Measurements from ENCODE around the gene DENND5A. TPM values are rescaled to one million over a fixed set of nuclear protein-coding genes. Genes with fewer than 3 reads are reported as not detected.

Gene DENND5A
- 130 and 149 TPM in 2 replicates for total RNA-seq

- peak; percentile 68 to 92 for DNase-seq (ENCODE audit: low read depth in 2 of 2)
Measured at GRCh38 chr11:9265211-9266131, at the start of gene DENND5A. Gene DENND5A (minus strand): TSS chr11:9265350. CDS start chr11:9265069, 281 bp downstream.

DNA sequence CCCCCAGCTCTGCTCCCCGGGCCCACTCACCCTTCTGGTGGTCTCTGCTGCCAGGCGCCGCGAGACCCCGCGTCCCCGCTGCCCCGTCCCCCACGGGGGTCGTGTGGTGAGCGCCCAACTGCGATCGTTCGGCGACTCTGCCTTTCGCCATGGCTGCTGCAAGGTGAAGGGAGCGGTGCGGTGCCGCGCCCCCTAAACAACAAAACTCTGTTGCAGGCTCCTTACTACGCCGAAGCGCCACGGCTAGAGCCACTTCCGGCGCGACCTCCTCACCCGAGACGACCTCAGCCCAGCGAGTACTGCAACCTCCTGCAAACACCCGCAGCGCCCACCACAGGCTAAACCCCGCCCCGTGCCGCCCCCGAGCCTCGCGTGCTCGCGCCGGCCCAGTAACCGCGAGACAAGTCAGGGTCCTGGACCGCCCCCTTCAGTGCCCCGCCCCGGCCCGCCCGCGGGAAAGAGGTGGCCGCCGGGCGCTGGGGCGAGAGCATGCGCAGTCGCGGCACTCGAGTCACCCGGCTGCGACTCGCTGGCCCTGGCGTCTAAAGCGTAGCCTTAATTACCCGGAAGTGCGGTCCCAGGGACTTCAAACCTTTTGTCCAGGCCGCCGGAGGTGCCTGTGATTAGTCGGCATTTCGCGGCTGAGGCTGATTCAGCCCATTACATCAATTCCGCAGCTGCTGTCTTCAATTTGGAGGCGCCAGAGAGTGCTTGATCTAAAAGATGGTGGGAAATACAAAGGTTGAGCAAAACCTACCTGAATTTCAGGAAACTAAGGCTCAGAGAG lies 49.3 kb upstream of the DENND5A start, which contains the start of gene TMEM41B:
TSS of gene TMEM41B (minus strand) at position 303 of the 787 bp plus-strand sequence. CDS start at position 151, 152 bp downstream.
- DNase-seq (ENCODE audit: low read depth in 2 of 2), result peak; percentile 93 to 98

DNA sequence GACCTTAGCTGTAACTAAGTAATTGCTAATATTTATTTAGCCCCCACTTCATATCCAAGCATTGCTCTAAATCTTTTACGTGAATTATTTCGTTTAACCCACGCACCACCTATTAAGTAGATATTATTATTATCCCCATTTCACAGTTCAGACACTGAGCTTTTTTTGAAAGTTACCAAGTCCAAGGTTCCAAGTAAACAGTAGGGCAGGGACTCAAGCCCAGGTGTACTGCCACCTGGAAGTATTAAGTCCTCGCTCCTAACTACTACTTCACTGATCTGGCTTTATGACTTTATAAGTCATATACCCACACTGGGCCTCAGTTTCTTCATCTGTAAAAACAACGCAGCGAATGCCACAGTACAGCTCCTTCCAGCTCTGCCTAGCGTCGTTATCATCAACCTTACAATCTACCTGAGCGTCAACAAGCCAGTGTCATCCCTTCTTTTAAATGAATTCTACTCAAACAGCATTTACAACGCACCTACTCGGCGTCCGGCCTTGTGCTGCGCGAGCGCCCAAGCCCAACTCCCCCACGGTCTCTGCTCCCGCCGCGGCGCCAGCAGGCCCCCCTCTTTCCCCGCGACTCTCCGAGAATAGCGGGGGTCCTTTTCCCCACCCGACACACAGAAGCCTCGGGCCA lies 48.6 kb upstream of the DENND5A start:
- DNase-seq (ENCODE audit: low read depth in 2 of 2), result peak in 1 of 2 donors; percentile 43

GRCh38 chr11:9310485-9311090 lies 45.4 kb upstream of the DENND5A start:
- no peak for DNase-seq (ENCODE audit: low read depth in 2 of 2)

- DNase-seq (ENCODE audit: low read depth in 2 of 2), result no peak
Measured at GRCh38 chr11:9304178-9304577, 39.0 kb upstream of the DENND5A start.

- DNase-seq (ENCODE audit: low read depth in 2 of 2), result no peak
Measured at GRCh38 chr11:9302448-9302847, 37.3 kb upstream of the DENND5A start.

- no peak for DNase-seq (ENCODE audit: low read depth in 2 of 2)
Measured at GRCh38 chr11:9301720-9302119, 36.6 kb upstream of the DENND5A start.

- no peak for DNase-seq (ENCODE audit: low read depth in 2 of 2)
Measured at GRCh38 chr11:9293646-9294045, 28.5 kb upstream of the DENND5A start.

DNA sequence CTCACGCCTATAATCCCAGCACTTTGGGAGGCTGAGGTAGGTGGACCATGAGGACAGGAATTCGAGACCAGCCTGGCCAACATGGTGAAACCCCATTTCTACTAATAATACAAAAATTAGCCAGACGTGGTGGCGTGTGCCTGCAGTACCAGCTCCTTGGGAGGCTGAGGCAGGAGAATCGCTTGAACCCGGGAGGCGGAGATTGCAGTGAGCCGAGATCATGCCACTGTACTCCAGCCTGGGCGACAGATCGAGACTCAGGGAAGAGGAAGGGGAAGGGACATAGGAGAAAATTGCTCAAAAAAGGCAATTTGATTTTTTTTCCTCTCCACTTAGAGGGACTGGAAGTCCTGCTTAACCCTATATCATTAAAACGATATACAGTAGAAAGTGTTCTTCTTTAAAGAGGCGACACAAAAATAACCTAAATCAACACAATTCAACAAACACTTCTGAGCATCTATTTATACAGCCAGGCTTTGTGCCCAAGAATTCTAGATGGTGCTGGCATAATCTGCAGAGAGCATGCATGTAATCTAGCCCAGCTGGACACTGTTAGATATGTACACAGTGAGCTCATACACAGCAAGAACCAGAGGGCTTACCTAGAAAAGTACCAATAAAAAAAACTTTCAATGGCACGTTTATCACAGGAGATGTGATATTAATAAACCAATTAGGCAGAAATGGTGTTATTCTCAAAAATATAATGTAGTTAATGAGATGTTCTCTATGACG lies 20.9 kb upstream of the DENND5A start:
- no peak for DNase-seq (ENCODE audit: low read depth in 2 of 2)

- peak in 1 of 2 donors; percentile 19 for DNase-seq (ENCODE audit: low read depth in 2 of 2)
Measured at GRCh38 chr11:9280655-9281301, 15.6 kb upstream of the DENND5A start.

- DNase-seq (ENCODE audit: low read depth in 2 of 2), result no peak
Measured at GRCh38 chr11:9277176-9277575, 12.0 kb upstream of the DENND5A start.

GRCh38 chr11:9276571-9276970 lies 11.4 kb upstream of the DENND5A start:
- peak in 1 of 2 donors; percentile 7 for DNase-seq (ENCODE audit: low read depth in 2 of 2)

- DNase-seq (ENCODE audit: low read depth in 2 of 2), result peak in 1 of 2 donors; percentile 61
Measured at GRCh38 chr11:9274499-9275258, 9.5 kb upstream of the DENND5A start.

- DNase-seq (ENCODE audit: low read depth in 2 of 2), result no peak
Measured at GRCh38 chr11:9273376-9274336, 8.5 kb upstream of the DENND5A start.

- DNase-seq (ENCODE audit: low read depth in 2 of 2), result no peak
Measured at GRCh38 chr11:9269492-9270013, 4.4 kb upstream of the DENND5A start.

- DNase-seq (ENCODE audit: low read depth in 2 of 2), result no peak
Measured at GRCh38 chr11:9267680-9268079, 2.5 kb upstream of the DENND5A start.

DNA sequence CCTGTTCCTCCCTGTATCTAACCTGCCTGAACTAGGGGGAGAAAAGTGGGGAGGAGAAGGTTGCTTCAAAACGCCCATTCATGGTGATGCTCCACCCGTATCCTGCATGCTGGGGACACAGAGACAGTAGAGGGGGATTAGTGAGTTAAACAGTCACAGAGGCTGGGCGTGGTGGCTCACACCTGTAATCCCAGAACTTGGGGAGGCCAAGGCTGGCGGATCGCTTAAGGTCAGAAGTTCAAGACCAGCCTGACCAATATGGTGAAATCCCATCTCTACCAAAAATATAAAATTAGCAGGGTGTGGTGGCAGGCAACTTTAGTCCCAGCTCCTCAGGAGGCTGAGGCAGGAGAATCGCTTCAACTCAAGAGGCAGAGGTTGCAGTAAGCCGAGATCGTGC lies 1.8 kb upstream of the DENND5A start:
- no peak for DNase-seq (ENCODE audit: low read depth in 2 of 2)

Data from dermis microvascular lymphatic vessel endothelial cell (primary cell).